ENCODE data around the gene URM1. TPM values are rescaled to one million over a fixed set of nuclear protein-coding genes. Genes with fewer than 3 reads are reported as not detected.
"Not testable (repeated sequence)": the region's sequence is repeated elsewhere in the genome, so short reads cannot be mapped to it uniquely, and the experiment has no call there.

Gene URM1
- total RNA-seq, 2 donors from 2014 or later, result 44.0 to 44.5 TPM

DNA sequence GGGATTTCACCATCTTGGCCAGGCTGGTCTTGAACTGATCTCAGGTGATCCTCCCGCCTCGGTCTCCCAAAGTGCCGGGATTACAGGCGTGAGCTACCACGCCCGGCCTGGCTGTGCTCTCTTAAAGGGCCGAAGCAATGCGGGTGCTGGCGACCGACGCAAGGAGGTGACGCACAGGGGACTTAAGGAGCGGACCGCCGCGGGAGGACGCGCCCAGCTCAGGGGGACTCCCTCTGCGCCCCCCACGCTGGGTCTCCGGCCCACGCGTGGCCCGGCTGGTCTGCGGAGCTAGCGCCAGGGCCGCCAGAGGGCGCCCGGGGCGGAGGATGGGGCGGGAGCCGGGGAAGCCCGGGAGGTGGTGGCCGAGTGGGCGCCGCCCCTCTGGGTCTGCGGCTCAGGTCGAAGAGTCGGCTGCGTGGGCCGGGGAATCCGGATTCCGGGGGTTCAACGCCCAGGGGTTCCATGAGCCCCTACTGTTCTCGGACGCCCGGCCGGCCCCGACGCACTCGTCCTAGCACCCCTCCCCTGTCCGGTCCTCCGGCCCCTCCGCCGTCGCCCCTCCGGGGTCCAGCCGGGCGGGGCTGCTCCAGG is 49.0 kb downstream of the URM1 start:
- DNase-seq (ENCODE audit: low spot score), result peak; percentile 91
- intact Hi-C loops (cut with DNase I), result no loop called here

DNA sequence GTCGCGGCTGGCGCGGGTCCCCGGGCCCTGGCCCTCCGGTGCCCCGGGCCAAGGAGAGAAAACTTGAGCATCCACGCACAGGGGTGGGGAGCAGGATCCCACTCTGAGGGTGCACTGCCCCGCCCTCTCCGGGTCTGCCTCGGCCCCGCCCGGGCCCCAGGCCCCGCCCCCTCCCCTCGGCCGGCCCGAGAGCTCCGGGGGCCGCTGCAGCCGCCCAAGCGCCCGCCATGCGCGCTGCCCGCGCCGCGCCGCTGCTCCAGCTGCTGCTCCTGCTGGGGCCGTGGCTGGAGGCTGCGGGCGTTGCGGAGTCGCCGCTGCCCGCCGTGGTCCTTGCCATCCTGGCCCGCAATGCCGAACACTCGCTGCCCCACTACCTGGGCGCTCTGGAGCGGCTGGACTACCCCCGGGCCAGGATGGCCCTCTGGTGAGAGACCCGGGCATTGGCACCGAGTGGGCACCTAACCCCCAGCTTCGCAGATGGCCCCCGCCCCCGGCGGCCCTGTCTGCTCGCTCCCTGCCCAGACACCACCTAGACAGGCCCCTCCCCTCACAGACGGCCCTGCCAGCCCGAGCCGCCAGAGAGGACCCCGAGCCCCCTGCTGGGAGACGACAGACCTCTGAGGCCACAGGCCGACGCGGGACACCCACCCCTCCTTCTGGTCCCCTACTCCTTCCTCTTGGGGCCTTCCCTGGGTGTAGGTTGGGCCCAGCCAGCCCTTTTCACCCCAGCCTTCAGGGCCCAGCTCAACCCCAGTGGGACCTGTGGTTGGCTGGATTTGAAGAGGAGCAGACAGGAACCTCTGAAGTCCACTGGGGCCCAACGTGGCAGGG is 49.7 kb downstream of the URM1 start, which contains the start of gene CERCAM:
Gene CERCAM, plus strand, starts transcription at position 207 of the 831 bp plus-strand sequence. Its CDS starts 21 bp downstream, at position 228.
- intact Hi-C loops (cut with DNase I), result no loop called here
- DNase-seq (ENCODE audit: low spot score), result no peak

DNA sequence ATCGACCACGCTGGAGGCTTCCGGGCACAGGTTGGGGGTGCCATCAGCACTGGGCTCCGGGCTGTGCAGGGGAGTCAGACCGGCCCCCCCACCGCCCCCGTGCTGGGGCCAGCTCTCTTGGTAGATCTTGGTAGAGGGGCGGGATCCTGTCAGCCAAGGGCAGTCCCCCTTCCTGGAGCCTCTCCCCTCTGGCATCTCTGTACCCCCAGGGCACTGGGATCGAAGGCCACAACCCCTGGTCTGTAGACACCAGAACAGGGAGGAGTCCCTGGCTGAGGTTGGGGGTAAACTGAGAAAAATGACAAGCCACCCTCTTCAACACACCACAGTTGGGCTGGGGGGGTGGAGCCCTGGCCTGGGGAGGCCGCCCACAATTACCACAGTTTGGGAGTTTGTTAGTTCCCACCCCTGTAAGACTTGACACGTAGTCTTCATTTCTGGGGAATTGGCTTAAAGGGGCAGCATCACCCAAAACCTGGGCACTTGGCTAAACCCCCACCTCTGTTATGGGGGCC is 50.4 kb downstream of the URM1 start:
- no peak for DNase-seq (ENCODE audit: low spot score)
- intact Hi-C loops (cut with DNase I), result no loop called here

DNA sequence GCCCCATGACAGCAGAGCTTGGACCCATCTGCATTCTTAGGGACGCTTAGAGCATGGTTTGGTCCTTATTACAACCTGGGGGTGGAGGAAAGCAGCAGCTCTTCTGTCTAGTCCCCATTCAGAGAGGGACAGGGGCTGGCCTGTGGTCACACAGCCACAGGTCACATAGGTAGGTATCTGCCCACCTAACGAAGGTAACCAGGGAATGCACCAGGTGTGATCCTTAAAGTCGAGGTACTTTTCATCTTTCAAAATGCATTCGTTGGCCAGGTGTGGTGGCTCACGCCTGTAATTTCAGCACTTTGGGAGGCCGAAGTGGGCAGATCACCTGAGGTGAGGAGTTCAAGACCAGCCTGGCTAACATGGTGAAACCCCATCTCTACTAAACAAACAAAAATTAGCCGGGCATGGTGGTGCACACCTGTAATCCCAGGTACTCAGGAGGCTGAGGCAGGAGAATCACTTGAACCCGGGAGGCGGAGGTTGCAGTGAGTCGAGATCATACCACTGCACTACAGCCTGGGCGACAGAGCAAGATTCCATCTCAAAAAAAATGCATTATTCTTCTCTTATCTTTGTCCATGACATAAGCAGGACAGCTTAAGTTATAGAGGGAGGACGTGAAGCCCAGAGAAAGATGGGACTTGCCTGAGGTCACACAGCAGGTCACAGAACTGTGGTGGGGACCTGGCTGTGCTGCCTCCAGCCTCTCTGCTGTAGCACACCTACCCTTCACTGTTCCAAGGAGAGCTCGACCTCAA is 51.0 kb downstream of the URM1 start:
- intact Hi-C loops (cut with DNase I); DNase-seq (ENCODE audit: low spot score): not testable (repeated sequence)

DNA sequence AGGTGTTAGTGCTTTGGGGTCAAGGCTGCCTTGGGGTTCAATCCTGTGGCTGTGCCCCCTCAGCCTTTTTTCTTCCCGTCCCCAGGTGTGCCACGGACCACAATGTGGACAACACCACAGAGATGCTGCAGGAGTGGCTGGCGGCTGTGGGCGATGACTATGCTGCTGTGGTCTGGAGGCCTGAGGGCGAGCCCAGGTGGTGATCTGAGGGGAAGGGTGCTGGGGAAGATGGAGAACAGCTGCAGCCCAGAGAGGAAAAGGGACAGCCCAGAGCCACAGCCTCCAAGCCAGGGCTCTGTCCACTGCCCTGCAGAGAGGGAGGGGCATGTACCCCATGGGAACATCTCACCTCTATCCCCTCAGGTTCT is 51.6 kb downstream of the URM1 start:
- intact Hi-C loops (cut with DNase I), result no loop called here
- no peak for DNase-seq (ENCODE audit: low spot score)

DNA sequence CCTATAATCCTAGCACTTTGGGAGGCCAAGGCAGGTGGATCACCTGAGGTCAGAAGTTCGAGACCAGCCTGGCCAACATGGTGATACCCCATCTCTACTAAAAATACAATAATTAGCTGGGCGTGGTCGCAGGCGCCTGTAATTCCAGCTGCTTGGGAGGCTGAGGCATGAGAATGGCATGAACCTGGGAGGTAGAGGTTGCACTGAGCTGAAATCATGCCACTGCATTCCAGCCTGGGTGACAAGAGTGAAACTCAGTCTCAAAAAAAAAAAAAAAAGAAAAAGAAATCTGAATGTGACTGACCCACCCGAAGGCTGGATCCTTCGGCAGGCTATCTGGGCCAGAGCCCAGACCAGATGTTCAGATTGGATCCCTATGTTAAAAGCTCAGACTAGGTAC is 52.2 kb downstream of the URM1 start:
- intact Hi-C loops (cut with DNase I); DNase-seq (ENCODE audit: low spot score): not testable (repeated sequence)

DNA sequence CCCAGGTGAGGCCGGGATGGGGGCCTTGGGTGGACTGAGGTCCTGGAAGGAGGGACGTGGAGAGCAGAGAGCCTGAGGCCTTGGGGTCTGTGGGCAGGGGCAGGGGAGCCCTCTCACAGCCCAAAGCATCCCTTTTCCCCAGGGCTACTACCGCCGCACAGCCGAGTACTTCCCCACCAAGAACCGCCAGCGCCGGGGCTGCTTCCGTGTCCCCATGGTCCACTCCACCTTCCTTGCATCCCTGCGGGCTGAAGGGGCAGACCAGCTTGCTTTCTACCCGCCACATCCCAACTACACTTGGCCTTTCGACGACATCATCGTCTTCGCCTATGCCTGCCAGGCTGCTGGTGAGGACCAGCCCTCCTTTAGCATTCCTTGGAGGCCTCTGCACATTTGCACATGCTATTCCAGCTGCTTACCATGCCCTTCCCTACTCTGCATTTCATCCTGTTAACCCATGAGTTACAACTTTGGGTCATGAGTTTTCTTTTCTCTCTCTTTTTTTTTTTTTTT is 53.1 kb downstream of the URM1 start:
- intact Hi-C loops (cut with DNase I), result no loop called here
- no peak for DNase-seq (ENCODE audit: low spot score)

DNA sequence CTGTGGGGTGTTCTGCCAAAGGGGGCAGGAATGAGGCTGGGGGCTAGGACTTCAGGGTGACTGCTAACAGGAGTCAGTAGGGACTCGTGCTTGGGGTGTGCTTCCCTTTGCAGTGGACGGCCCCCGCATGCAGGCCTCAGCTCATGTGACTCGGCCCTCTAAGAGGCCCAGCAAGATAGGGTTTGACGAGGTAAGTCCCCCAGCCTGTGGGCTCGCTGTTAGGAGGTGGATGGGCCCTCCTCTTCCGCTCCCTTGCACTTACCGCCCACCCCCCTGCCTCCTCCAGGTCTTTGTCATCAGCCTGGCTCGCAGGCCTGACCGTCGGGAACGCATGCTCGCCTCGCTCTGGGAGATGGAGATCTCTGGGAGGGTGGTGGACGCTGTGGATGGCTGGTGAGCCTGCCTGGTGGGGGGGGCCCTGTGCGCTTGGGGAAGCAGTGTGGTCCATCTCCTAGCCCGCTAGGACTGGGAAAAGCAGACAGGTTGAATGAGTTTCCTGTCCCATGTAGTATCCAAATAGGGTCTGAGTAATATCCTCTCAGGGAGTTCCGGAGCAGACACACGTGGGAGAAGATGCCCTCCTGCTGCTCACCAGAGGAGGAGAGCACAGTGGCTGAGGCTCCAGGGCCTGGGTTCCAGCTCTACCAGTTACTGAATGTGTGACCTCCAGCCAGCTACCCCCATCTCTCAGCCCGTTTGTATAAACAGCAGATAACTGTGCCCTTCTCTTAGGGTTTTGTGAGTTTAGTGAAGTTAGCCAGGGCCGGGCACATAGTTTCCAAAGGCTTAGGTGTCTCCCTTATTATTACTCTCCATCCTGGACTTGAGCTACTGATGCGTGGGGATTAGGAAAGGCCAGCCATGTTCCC is 57.7 kb downstream of the URM1 start:
- DNase-seq (ENCODE audit: low spot score), result no peak
- intact Hi-C loops (cut with DNase I), result no loop called here

DNA sequence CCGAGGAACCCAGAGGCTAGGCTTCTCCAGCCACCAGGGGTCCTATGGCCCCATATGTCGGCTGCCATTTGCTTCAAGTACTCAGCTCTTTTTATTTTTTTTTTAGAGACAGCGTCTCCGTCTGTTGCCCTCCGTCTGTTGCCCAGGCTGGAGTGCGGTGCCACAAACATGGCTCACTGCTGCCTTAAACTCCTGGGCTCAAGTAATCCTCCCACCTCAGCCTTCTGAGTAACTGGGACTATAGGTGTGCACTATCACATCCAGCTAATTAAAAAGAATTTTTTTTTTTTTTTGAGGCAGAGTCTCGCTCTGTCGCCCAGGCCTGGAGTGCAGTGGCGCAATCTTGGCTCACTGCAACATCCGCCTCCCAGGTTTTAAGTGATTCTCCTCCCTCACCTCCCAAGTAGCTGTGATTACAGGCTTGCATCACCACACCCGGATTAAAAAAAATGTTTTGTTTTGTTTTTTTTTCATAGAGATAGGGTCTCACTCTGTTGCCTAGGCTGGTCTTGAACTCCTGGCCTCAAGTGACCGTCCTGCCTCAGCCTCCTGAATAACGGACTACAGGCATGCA is 58.4 kb downstream of the URM1 start:
- no peak for DNase-seq (ENCODE audit: low spot score)
- intact Hi-C loops (cut with DNase I), result no loop called here

DNA sequence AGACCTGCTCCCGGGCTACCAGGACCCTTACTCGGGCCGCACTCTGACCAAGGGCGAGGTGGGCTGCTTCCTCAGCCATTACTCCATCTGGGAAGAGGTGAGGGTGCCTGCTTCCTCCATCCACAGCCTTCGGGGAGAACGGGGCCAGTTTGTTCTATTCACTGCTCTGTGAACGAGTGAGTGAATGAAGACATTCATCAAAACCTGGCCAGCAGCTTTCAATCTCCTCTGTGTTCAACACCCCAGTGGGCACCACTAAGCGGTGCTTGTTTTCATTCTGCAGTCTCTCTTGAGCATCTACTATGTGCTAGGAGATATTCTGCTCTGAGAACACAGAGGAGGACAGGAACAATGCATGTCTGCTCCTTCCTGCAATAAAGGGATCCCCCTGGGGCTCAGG is 60.0 kb downstream of the URM1 start:
- intact Hi-C loops (cut with DNase I), result no loop called here
- DNase-seq (ENCODE audit: low spot score), result no peak

DNA sequence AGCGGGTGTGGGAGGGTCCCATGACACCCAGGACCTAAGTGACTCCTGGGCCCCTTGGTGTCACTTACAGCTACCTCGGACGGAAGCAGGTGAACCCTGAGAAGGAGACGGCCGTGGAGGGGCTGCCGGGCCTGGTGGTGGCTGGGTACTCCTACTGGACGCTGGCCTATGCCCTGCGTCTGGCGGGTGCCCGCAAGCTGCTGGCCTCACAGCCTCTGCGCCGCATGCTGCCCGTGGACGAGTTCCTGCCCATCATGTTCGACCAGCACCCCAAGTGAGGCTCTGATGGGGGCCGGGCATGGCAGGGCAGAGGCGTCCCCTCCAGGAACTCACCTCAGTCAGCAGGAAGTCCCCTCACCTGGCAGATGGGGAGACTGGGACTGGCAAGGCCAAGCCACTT is 63.2 kb downstream of the URM1 start:
- DNase-seq (ENCODE audit: low spot score), result no peak
- intact Hi-C loops (cut with DNase I), result no loop called here

DNA sequence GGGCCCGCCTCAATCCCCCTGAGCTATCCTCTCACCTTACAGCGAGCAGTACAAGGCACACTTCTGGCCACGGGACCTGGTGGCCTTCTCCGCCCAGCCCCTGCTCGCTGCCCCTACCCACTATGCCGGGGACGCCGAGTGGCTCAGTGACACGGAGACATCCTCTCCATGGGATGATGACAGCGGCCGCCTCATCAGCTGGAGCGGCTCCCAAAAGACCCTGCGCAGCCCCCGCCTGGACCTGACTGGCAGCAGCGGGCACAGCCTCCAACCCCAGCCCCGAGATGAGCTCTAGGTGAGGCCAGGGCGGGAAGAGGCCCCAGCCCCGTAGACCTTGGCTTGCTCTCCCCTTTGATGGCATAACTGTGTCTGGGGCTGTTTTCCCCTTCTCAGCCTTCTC is 64.4 kb downstream of the URM1 start:
- no peak for DNase-seq (ENCODE audit: low spot score)
- intact Hi-C loops (cut with DNase I), result no loop called here

DNA sequence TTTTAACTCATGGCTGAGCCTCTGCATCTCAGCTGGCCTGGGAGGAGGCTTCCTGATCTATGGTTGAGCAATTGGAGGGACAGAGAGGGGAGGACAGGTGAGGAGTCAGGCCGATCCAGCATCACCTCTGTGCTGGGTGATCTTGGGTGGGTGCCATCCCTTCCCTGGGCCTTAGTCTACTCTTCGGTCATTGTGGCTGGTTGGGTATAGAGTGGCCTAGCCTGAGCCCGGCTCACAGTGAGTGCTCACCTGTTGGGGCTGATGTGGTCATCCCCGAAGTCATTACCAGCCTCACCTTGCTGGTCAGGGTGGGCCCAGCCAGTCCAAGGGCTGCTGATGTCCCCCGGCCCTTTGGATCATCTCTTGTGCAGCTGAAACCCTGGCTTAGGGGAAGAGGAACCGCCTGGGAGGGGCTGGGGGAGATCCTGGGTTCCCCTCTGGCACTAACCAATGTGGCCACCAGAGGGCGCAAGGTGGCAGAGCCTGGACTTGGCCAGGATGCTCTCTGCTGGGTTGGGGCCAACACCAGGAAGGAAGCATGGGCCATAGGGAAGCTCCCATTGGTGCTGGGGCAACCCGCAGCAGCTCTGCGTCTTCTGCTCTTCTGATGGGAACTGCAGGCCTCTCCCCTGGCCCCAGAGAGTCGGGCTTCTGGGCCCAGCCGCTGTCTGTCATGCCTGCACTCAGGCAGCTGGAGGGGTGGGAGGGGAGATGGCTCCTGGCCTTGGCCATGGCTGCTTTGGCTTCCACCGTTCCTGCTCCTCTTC is 67.4 kb downstream of the URM1 start:
- intact Hi-C loops (cut with DNase I), result no loop called here
- peak; percentile 96 for DNase-seq (ENCODE audit: low spot score)

DNA sequence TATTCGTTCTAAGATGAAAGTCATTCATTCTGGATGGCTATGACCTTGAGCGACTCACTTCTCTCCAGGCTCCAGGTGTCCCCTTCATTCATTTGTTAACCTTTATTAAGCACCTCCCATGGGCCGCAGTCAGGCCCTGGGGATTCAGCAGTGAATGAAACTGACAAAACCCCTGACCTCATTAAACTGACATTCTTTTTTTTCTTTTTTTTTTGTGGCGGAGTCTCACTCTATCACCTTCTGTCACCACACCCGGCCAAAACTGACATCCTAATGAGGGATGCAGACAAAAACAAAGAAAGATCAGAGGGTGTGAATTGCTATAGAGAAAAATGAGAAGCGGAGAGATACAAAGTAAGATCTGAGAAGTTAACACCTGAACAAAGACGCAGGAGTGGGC is 68.1 kb downstream of the URM1 start:
- no peak for DNase-seq (ENCODE audit: low spot score)
- intact Hi-C loops (cut with DNase I), result no loop called here

Data from posterior vena cava (tissue), 2 donors.